ENCODE data around the gene CWH43.
"Not testable (repeated sequence)": the region's sequence is repeated elsewhere in the genome, so short reads cannot be mapped to it uniquely, and the experiment has no call there.

GRCh38 chr4:49107262-49107661 lies 121.2 kb downstream of the CWH43 start:
- TF ChIP-seq EP300 (IDR thresholded peaks at IDR 0.05); CTCF (IDR thresholded peaks at IDR 0.05); MYC (IDR thresholded peaks at IDR 0.05; ENCODE audit: borderline replicate concordance, low read length); ELK1 (IDR thresholded peaks at IDR 0.05; ENCODE audit: low read depth, low read length); KDM1A (IDR thresholded peaks at IDR 0.05; ENCODE audit: low read depth); BHLHE40 (IDR thresholded peaks at IDR 0.05; ENCODE audit: low read depth, low read length); REST (IDR thresholded peaks at IDR 0.05); E2F6 (IDR thresholded peaks at IDR 0.05; ENCODE audit: borderline replicate concordance, low read depth); POLR2A (IDR thresholded peaks at IDR 0.05; ENCODE audit: low read length); HOXB13 (CRISPR knock-in tag; IDR thresholded peaks at IDR 0.05; ENCODE audit: low read depth); CHD2 (IDR thresholded peaks at IDR 0.05; ENCODE audit: low read length, partially characterized antibody); USF2 (IDR thresholded peaks at IDR 0.05): not testable (repeated sequence)

Measured in A549 (cell line).